ENCODE results near the gene ST6GALNAC1. TPM values are rescaled to one million over a fixed set of nuclear protein-coding genes. Genes with fewer than 3 reads are reported as not detected.

Gene ST6GALNAC1
- total RNA-seq, 1 donor from 2014 or later: 6.6 TPM

- H3K27ac Mint-ChIP-seq: no peak overlapping the region
Observed at GRCh38 chr17:76659928-76660655, 16.5 kb upstream of the ST6GALNAC1 start.

GRCh38 chr17:76658242-76658662 is 14.7 kb upstream of the ST6GALNAC1 start:
- Mint-ChIP-seq H3K36me3 (ENCODE audit: insufficient read depth) (no peaks in the 10 kb centered on the region), H3K27ac (peak overlapping the region; percentile 57), H3K9me3 (ENCODE audit: low read depth) (no peaks in the 10 kb centered on the region), H3K4me3 (ENCODE audit: low read depth) (no peak overlapping the region), H3K27me3 (no peaks in the 10 kb centered on the region), H3K4me1 (ENCODE audit: low read depth) (peaks cover 25% of the 10 kb centered on the region)
- DNase-seq (ENCODE audit: low spot score, unreplicated experiment): no peak
- TF ChIP-seq, protein P1, sequence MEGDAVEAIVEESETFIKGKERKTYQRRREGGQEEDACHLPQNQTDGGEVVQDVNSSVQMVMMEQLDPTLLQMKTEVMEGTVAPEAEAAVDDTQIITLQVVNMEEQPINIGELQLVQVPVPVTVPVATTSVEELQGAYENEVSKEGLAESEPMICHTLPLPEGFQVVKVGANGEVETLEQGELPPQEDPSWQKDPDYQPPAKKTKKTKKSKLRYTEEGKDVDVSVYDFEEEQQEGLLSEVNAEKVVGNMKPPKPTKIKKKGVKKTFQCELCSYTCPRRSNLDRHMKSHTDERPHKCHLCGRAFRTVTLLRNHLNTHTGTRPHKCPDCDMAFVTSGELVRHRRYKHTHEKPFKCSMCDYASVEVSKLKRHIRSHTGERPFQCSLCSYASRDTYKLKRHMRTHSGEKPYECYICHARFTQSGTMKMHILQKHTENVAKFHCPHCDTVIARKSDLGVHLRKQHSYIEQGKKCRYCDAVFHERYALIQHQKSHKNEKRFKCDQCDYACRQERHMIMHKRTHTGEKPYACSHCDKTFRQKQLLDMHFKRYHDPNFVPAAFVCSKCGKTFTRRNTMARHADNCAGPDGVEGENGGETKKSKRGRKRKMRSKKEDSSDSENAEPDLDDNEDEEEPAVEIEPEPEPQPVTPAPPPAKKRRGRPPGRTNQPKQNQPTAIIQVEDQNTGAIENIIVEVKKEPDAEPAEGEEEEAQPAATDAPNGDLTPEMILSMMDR (IDR thresholded peaks at IDR 0.05; ENCODE audit: unreplicated experiment): no peak

More at GRCh38 chr17:76659928-76660655, 16.5 kb upstream of the ST6GALNAC1 start:
- no peak for DNase-seq (ENCODE audit: low spot score, unreplicated experiment)
- Mint-ChIP-seq H3K36me3 (ENCODE audit: insufficient read depth) (no peaks in the 10 kb centered on the region), H3K27me3 (no peaks in the 10 kb centered on the region), H3K4me3 (ENCODE audit: low read depth) (no peak overlapping the region), H3K9me3 (ENCODE audit: low read depth) (no peaks in the 10 kb centered on the region), H3K4me1 (ENCODE audit: low read depth) (peaks cover 25% of the 10 kb centered on the region)
- TF ChIP-seq, protein P1 (IDR thresholded peaks at IDR 0.05; ENCODE audit: unreplicated experiment): no peak

DNA sequence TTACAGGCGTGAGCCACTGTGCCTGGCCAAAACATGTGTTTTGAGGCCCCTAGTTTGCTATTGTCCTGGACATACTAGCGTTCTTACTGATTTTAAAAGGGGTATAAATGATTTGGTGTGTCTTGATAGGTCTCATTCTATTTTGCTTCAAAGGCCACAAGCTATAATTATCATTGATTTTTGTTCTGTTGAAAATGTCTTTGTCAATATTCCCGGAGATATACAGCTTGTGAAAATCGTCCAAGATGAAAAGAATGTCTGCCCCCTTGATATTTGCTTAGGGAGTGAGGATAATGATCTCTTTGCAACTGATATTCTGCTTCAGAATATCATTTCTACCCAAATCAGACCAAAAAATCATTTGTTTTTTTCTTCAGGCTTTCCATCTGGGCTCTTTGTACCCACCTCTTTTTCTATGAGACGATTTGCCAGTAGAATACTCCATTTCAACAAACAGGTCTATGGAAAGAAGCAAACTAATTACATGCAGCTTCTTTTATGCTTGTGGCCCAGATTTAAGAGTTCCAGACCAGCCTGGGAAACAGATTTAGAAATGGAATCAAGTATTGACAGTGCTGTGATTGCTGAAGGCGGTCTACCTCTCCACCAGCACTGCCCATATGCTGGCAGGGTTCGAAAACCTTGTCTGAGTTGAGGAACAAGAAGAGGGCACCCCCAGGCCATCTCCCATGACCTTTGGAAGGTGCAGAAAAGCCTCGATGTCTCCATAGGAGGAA is 14.1 kb upstream of the ST6GALNAC1 start:
- no peaks in the 10 kb centered on the region for H3K9me3 Mint-ChIP-seq (ENCODE audit: low read depth)
- H3K27ac Mint-ChIP-seq: peak overlapping the region; percentile 22
- DNase-seq (ENCODE audit: low spot score, unreplicated experiment): no peak
- TF ChIP-seq, protein P1 (IDR thresholded peaks at IDR 0.05; ENCODE audit: unreplicated experiment): no peak
- no peaks in the 10 kb centered on the region for H3K27me3 Mint-ChIP-seq
- H3K4me3 Mint-ChIP-seq (ENCODE audit: low read depth): no peak overlapping the region
- no peaks in the 10 kb centered on the region for H3K36me3 Mint-ChIP-seq (ENCODE audit: insufficient read depth)
- peaks cover 25% of the 10 kb centered on the region for H3K4me1 Mint-ChIP-seq (ENCODE audit: low read depth)

DNA sequence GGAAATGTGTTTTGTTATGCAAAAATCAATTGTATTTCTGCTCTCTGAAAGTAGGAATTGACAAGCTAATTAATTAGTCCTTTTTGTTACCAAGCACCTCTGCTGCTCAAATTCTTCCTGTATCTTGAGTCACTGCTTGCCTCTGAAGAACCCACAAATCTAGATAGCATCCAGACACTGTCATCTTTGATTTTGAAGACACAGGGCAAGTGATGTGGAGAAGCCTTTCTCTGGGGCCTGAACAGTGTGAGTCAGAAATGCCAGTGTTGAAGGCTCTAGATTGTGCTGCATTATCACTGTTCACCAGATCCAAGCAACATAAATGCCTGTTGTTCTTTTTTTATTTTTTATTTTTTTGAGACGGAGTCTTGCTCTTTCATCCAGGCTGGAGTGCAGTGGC is 10.9 kb upstream of the ST6GALNAC1 start:
- no peak overlapping the region for H3K4me3 Mint-ChIP-seq (ENCODE audit: low read depth)
- TF ChIP-seq, protein P1 (IDR thresholded peaks at IDR 0.05; ENCODE audit: unreplicated experiment): no peak
- peaks cover 11% of the 10 kb centered on the region for H3K9me3 Mint-ChIP-seq (ENCODE audit: low read depth)
- no peaks in the 10 kb centered on the region for H3K36me3 Mint-ChIP-seq (ENCODE audit: insufficient read depth)
- DNase-seq (ENCODE audit: low spot score, unreplicated experiment): no peak
- peaks cover 3% of the 10 kb centered on the region for H3K27me3 Mint-ChIP-seq
- no peak overlapping the region for H3K27ac Mint-ChIP-seq
- peaks cover 13% of the 10 kb centered on the region for H3K4me1 Mint-ChIP-seq (ENCODE audit: low read depth)

DNA sequence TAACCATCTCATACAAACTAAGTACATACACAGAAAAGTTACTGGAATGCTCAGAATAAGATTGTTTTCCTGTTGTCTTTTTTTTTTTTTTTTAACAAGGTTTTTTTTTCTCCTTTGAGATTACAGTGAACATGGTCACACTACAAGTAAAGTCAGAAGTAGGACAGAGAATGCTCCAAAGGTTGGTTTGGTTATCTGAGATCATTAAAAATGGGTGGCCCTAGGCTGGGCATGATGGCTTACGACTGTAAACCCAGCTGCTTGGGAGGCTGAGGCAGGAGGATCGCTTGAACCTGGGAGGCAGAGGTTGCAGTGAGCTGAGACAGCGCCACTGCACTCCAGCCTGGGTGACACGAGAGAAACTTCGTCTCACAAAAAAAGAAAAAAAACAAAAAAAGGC is 6.9 kb upstream of the ST6GALNAC1 start:
- DNase-seq (ENCODE audit: low spot score, unreplicated experiment): no peak
- Mint-ChIP-seq H3K36me3 (ENCODE audit: insufficient read depth) (no peaks in the 10 kb centered on the region), H3K4me3 (ENCODE audit: low read depth) (no peak overlapping the region)

More for the DNA sequence above, 6.9 kb upstream of the ST6GALNAC1 start:
- H3K9me3 Mint-ChIP-seq (ENCODE audit: low read depth): peaks cover 14% of the 10 kb centered on the region
- H3K27me3 Mint-ChIP-seq: peaks cover 3% of the 10 kb centered on the region
- H3K27ac Mint-ChIP-seq: no peak overlapping the region
- TF ChIP-seq, protein P1 (IDR thresholded peaks at IDR 0.05; ENCODE audit: unreplicated experiment): no peak
- H3K4me1 Mint-ChIP-seq (ENCODE audit: low read depth): peaks cover 3% of the 10 kb centered on the region
